Muscle of leg (tissue), 11 donors: ENCODE data around the gene TAF1A. TPM values are rescaled to one million over a fixed set of nuclear protein-coding genes. Genes with fewer than 3 reads are reported as not detected.
A peak's percentile ranks its signal among the peaks of the same experiment; 100 is the strongest.

Experiments
- DNase-seq: peaks from one replicate; pipeline ENCODE4 v3.0.0; 2013
- H3K27ac ChIP-seq: one replicate; pipeline ENCODE4 v1.5.1; 2013; ENCODE audit warnings: mild to moderate bottlenecking, low read length, control low read depth
- H3K27me3 ChIP-seq: one replicate; pipeline ENCODE4 v1.6.1; 2013; ENCODE audit warnings: low read length; ENCODE audit not compliant: control insufficient read depth, insufficient read depth
- H3K36me3 ChIP-seq: one replicate; pipeline ENCODE4 v1.6.1; 2013; ENCODE audit warnings: low read length; ENCODE audit not compliant: control insufficient read depth, insufficient read depth
- H3K4me1 ChIP-seq: one replicate; pipeline ENCODE4 v1.6.1; 2013; ENCODE audit warnings: low read length; ENCODE audit not compliant: control insufficient read depth, insufficient read depth
- H3K4me3 ChIP-seq: one replicate; pipeline ENCODE4 v1.5.1; 2013; ENCODE audit warnings: low read length, control low read depth
- H3K9me3 ChIP-seq: replicated peaks from 2 replicates; pipeline ENCODE4 v1.6.1; 2013; ENCODE audit warnings: low read depth, low read length; ENCODE audit not compliant: control insufficient read depth
- WGBS: methylation state at CpG from one replicate; pipeline ENCODE4 v1.1.5; 2013; ENCODE audit warnings: missing lambda C conversion rate; ENCODE audit not compliant: insufficient coverage; 5-methylcytosine and 5-hydroxymethylcytosine counted together
- polyA plus RNA-seq, 8 donors: library from polyadenylated mRNA; unstranded; fragments of 120-200 nt; gene quantifications; one replicate each; pipeline versions ENCODE4 v1.2.1 to v1.2.3, GENCODE V29; 2013; ENCODE audit warnings: inconsistent platforms in 1 of 8, low replicate concordance in 1 of 8; ENCODE audit not compliant: insufficient read length in 8 of 8, insufficient read depth in 1 of 8
- total RNA-seq: library from RNA; stranded (reverse); fragments of 120-200 nt; gene quantifications from one replicate; pipeline ENCODE4 v1.2.4, GENCODE V29; 2013

The TAF1A gene
- total and polyA plus RNA-seq, 9 donors, result 7.6 to 10.9 (median 9.6) TPM

DNA sequence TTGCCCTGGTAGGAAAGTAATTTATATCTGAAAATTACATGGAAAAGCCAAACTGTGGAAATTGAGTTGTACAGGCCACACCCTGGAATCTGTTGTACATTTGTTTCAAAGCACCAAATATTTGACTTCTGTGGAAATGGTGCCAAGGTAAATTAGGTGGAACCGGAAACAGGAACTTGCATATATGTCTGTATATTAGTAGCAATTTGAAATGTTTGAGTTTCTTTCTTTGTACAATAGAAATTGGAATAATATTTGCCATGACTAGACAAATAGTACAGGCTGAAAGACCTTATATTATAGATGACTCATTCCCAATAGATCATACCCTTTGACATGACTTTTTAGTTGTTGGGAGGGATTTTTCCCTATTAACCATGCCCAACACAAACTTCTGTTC lies 10.5 kb upstream of the TAF1A start:
- DNase-seq, result no peak
- no CpG with 5 or more reads among the region's 1 CpG for WGBS

DNA sequence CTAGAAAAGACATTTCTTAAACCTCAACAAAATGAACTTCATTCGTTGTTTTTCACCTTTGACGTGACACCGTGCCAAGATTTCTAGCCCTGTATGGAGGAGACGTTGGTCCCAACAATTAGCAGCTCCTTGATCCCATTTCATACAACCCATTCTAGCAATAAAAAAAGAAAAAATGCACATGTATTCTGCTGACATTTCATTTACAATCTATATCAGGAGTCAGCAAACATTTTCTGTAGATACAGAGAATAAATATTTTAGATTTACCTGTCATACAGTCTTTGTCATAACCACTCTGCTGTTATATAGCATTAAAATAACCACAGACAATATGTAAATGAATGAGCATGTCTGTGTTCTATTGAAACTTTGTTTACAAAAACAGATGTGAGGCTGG lies 7.0 kb upstream of the TAF1A start:
- no peak for DNase-seq
- Histone ChIP-seq H3K9me3 (no peaks in the 10 kb centered on the region), H3K27ac (no peak overlapping the region), H3K4me3 (no peak overlapping the region), H3K36me3 (no peaks in the 10 kb centered on the region), H3K4me1 (no peaks in the 10 kb centered on the region), H3K27me3 (no peaks in the 10 kb centered on the region)
- 94% methylated on average over 3 of the region's 4 CpGs for WGBS

More for the DNA sequence above, 10.5 kb upstream of the TAF1A start:
- Histone ChIP-seq H3K4me3 (no peak overlapping the region), H3K27me3 (no peaks in the 10 kb centered on the region), H3K9me3 (no peaks in the 10 kb centered on the region), H3K36me3 (no peaks in the 10 kb centered on the region), H3K27ac (no peak overlapping the region), H3K4me1 (no peaks in the 10 kb centered on the region)

GRCh38 chr1:222594789-222595188 lies 5.1 kb upstream of the TAF1A start:
- DNase-seq, result no peak
- H3K9me3 ChIP-seq, result no peaks in the 10 kb centered on the region
- no peaks in the 10 kb centered on the region for H3K27me3 ChIP-seq
- peaks cover 4% of the 10 kb centered on the region for H3K4me1 ChIP-seq
- no peaks in the 10 kb centered on the region for H3K36me3 ChIP-seq
- no CpG with 5 or more reads among the region's 3 CpGs for WGBS
- no peak overlapping the region for H3K4me3 ChIP-seq
- H3K27ac ChIP-seq, result no peak overlapping the region

DNA sequence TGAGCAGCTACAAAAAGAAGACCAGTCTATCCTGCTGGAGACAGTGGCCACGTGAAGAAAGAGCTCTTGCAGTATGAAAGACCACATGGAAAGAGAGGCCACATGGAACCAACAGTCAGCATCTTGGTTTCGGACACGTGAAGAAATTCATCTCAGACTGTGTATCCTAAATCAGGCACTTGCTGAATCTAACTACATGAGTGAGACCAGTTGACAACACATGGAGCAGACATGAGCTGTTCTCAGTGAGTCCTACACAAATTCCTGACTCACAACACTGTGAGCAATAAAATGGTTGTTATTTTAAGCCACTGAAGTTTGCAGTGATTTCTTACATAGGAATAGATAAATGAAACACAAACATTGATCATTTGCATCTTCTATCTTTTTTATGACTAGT lies 2.4 kb upstream of the TAF1A start:
- H3K4me3 ChIP-seq, result no peak overlapping the region
- peaks cover 6% of the 10 kb centered on the region for H3K4me1 ChIP-seq
- 73% methylated on average over 3 of the region's 3 CpGs for WGBS
- DNase-seq, result no peak
- H3K9me3 ChIP-seq, result no peaks in the 10 kb centered on the region
- peaks cover 2% of the 10 kb centered on the region for H3K36me3 ChIP-seq
- H3K27me3 ChIP-seq, result no peaks in the 10 kb centered on the region
- no peak overlapping the region for H3K27ac ChIP-seq

GRCh38 chr1:222588135-222588534 lies 1.6 kb downstream of the TAF1A start:
- 63% methylated on average over 1 of the region's 1 CpG for WGBS
- H3K4me3 ChIP-seq, result no peak overlapping the region
- DNase-seq, result no peak

GRCh38 chr1:222586842-222587241 lies 2.9 kb downstream of the TAF1A start:
- WGBS, result no CpG with 5 or more reads among the region's 2 CpGs
- no peak for DNase-seq
- Histone ChIP-seq H3K36me3 (peaks cover 10% of the 10 kb centered on the region), H3K4me3 (no peak overlapping the region), H3K27me3 (no peaks in the 10 kb centered on the region), H3K9me3 (no peaks in the 10 kb centered on the region), H3K4me1 (peaks cover 6% of the 10 kb centered on the region), H3K27ac (no peak overlapping the region)

More at GRCh38 chr1:222588135-222588534, 1.6 kb downstream of the TAF1A start:
- H3K36me3 ChIP-seq, result peaks cover 5% of the 10 kb centered on the region
- no peak overlapping the region for H3K27ac ChIP-seq
- H3K9me3 ChIP-seq, result no peaks in the 10 kb centered on the region
- no peaks in the 10 kb centered on the region for H3K27me3 ChIP-seq
- peaks cover 6% of the 10 kb centered on the region for H3K4me1 ChIP-seq

- 100% methylated on average over 5 of the region's 5 CpGs for WGBS
- H3K4me3 ChIP-seq, result no peak overlapping the region
- no peaks in the 10 kb centered on the region for H3K4me1 ChIP-seq
- no peaks in the 10 kb centered on the region for H3K9me3 ChIP-seq
- DNase-seq, result peak; percentile 4
- H3K36me3 ChIP-seq, result peaks cover 12% of the 10 kb centered on the region
- no peak overlapping the region for H3K27ac ChIP-seq
- no peaks in the 10 kb centered on the region for H3K27me3 ChIP-seq
These were observed 6.7 kb downstream of the TAF1A start for GRCh38 chr1:222583079-222583478.

GRCh38 chr1:222582099-222582774 lies 7.5 kb downstream of the TAF1A start:
- Histone ChIP-seq H3K4me3 (no peak overlapping the region), H3K36me3 (peaks cover 10% of the 10 kb centered on the region), H3K9me3 (no peaks in the 10 kb centered on the region), H3K27ac (no peak overlapping the region), H3K27me3 (no peaks in the 10 kb centered on the region), H3K4me1 (no peaks in the 10 kb centered on the region)
- no peak for DNase-seq
- no CpG with 5 or more reads among the region's 4 CpGs for WGBS

DNA sequence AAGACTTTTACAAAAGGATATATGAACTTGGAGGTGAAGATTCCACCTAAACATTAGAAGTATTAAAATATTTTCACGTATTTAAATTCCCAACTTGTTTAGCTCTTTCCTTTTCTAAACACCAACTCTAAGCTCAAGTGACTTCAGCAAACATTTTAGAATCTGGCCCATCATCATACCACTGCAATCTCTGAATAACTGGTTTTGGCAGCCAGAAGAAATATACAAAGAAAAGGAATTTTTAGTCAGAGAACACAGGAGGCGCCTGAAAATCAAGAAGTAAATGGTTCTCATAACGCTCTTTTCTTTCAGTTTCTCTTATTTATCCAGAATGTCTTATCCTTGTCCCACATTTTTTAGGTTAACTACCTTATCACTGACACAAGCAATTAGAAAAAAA lies 10.4 kb downstream of the TAF1A start:
- H3K4me1 ChIP-seq, result no peaks in the 10 kb centered on the region
- WGBS, result 100% methylated on average over 1 of the region's 3 CpGs
- DNase-seq, result no peak
- no peaks in the 10 kb centered on the region for H3K9me3 ChIP-seq
- no peak overlapping the region for H3K4me3 ChIP-seq
- H3K36me3 ChIP-seq, result peaks cover 13% of the 10 kb centered on the region
- H3K27me3 ChIP-seq, result no peaks in the 10 kb centered on the region
- H3K27ac ChIP-seq, result no peak overlapping the region

- H3K27me3 ChIP-seq, result no peaks in the 10 kb centered on the region
- no peak overlapping the region for H3K4me3 ChIP-seq
- no peaks in the 10 kb centered on the region for H3K4me1 ChIP-seq
- DNase-seq, result no peak
- H3K27ac ChIP-seq, result no peak overlapping the region
- no peaks in the 10 kb centered on the region for H3K9me3 ChIP-seq
- no CpG with 5 or more reads among the region's 1 CpG for WGBS
- H3K36me3 ChIP-seq, result peaks cover 11% of the 10 kb centered on the region
These were observed 18.9 kb downstream of the TAF1A start for GRCh38 chr1:222570837-222571236.

GRCh38 chr1:222561656-222562055 lies 28.1 kb downstream of the TAF1A start:
- H3K27me3 ChIP-seq, result no peaks in the 10 kb centered on the region
- no peak overlapping the region for H3K4me3 ChIP-seq
- no peak overlapping the region for H3K27ac ChIP-seq
- no CpG with 5 or more reads among the region's 1 CpG for whole genome bisulfite sequencing
- no peak for DNase-seq
- peaks cover 22% of the 10 kb centered on the region for H3K36me3 ChIP-seq
- H3K4me1 ChIP-seq, result no peaks in the 10 kb centered on the region
- H3K9me3 ChIP-seq, result no peaks in the 10 kb centered on the region
